ENCODE results near the gene RNF220.
"Not testable (repeated sequence)": the region's sequence is repeated elsewhere in the genome, so short reads cannot be mapped to it uniquely, and the experiment has no call there.

RNF220 gene

DNA sequence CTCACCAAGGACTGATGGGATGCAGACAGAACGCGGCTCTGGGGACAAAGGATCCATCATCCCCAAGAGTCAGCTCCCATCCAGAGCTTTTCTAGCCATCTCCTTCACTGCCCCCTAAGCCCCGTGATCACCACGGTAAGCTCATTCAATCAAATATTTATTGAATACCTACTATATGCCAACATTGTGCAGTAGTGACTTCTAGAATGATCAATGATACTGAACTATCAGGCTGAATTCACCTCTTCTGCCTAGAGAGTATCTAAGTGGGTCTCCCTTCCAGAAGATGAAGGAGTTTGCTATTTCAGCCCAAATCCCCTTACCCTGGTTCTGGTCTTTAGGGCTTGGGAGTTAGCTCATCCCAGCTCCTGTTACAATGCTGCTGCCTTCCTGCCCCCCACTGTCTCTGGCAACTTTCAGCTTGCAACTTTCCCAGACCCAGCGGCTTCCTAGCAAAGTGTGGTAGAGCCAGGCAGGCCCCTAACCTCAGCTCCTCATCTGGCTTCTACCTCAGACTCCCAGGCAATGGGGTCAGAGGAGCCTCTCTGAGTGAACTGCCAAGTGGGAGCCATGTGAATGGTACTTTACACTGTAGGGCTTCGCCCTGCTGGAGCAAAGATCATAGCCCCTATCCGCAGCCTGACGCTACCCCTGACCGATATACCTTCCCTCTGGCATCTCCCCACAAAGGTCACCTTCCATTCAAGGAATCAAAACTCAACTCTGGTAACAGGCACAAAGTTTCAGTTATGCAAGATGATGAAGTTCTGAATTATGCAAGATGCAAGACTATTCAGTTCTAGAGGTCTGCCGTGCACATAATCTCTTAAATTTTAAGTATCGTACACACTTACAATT, 248.3 kb downstream of the RNF220 start:
- no peak for DNase-seq (ENCODE audit: low read depth in 2 of 2)

DNA sequence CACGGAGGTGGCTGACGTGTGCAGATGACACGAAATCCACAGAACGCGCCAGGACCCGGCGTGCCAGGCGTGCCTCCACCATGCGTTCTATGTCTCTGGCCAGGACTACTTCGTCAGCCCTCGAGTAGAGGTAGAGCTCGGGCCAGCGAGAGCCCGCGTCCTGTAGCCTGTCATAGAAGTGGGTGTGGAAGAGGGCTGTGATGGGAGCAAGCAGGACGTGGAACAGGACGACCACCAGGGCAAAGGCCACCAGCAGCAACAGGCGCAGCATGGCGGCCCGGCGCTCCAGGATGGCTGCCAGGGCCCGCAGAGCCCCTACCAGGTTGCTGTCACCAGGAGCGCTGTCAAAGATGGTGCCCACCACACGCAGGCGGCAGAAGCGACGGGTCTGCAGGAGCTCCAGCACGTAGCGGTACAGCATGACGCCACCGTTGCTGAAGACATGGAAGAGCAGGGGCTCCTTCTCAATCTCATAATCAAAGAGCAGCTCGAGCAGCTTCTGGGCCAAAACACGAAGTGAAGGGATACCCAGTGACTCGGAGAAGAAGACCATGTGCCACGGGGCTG, 249.6 kb downstream of the RNF220 start:
- DNase-seq (ENCODE audit: low read depth in 2 of 2): no peak

DNA sequence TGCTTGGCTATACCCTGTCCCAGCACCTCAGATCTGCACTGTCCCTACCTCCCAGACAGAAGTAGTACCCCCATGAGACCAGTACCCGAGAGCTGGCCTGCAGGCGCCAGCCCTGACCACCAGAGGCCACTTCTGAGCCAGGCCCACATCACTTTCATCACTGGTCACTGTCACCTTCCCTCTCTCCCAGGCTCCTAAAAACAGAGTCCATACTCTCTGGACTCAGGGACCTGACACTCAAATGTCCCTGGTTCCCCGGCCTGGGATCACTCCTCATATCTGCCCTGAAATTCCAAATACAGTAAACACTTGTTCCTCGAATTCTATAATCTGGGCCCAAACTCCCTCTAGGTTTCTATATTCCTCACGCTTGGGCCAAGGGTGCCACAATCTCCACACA, 250.6 kb downstream of the RNF220 start:
- no peak for DNase-seq (ENCODE audit: low read depth in 2 of 2)

DNA sequence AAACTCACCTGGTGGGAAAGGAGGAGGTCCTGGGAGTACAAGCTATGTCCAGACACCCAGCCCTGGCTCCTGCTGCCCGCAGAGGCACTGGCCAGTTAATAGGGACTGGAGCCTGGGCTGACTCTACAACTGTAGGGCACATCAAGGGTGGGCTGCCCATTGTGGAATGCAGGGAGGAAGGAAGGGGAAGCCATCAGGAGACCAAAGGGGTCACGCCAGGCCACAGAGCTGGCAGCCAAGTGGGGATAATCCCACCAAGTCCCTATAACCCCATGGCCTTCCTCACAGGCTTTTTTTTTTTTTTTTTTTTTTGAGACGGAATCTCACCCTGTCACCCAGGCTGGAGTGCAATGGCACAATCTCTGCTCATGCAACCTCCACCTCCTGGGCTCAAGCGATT, 254.5 kb downstream of the RNF220 start:
- DNase-seq (ENCODE audit: low read depth in 2 of 2): no peak

DNA sequence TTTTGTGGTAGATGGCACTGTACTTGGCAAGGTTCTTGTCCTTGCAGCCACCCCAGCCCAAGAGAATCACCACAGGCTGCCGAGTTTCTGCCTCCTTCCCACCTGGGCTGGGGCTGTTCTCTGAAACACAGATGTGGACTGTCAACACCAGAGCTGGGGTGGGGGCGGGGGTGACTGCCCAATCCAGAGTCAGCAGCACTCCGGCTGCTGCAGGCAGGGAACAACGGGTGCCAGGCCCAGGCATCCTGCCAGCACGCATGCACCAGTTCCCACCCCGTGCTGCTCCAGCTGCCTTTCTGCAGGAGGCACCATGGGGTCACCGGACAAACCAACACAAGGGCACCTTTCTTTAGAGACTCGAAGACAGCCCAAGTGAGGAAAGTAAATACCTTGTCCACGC, 255.1 kb downstream of the RNF220 start:
- no peak for DNase-seq (ENCODE audit: low read depth in 2 of 2)

DNA sequence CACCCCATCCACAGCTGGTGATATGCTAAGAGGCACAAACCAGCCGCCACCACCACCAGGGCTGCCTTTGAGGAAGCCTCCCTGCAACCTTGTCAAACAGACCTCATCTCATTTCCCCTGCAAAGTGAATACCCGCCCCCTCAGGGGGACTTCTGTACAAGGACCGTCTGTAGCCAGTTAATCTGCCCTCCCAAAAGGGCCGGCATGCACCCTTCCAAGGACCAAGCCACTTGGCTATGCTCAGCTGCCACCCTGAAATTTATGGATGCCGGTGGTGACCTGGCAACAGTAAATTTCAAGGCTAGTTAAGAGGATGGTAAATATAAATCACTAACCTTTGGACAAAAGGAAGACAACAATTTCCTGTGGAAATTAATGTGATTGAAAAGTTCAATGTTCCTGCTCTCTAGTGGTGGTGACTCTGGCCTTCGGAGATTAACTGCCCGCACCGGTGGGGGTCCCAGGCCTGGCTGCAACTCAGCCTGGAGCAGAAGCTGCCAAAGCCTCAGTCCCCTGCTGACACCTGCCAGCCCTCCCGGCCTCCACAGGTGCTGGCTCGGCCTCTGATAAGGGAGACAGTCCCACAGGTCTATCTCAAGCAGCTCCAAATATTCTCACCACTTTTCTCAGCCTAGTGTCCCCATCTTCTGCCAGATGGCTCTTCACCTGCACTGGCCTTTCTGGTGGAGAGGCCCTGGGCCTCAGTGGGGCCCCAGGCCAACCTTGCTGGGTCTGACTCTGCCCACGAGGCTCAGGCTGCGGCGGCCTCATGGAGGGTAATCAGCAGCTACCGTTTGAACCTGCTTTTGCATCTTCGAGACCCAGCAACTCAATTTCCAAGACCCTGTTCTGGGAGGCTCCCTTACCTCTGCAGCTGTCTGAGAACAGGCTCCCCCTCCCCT, 257.0 kb downstream of the RNF220 start:
- no peak for DNase-seq (ENCODE audit: low read depth in 2 of 2)

DNA sequence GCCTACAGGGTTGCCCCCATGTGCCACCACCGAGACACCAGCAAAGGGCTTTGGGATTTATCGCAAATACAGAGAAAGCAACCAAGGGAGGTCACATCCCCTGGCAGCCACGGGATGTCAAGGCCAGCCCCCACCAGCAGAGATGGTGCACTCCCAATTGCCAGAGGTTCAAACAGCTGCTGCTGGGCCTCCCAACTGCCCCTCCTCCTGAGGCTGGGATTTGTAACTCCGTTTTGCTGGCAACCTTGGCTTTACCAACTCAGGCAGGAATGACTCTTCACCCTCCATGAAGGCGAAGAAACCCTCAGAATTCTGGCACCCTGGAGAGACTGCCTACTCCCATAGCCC, 257.6 kb downstream of the RNF220 start:
- no peak for DNase-seq (ENCODE audit: low read depth in 2 of 2)

DNA sequence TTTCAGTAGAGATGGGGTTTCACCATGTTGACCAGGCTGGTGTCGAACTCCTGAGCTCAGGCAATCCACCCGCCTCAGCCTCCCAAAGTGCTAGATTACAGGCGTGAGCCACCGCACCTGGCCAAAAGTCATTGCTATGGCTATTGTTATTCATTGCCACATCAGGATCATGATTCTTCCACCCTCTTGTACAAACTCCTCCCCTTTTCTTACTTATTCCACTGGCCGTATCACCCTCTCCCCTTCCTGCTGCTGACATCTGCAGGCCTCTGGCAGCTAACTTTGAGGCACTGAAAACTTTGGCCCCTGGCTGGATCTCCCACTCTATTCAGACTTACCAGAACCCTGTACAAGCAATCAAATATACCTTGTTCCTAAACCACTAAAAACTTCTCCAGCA, 258.4 kb downstream of the RNF220 start:
- DNase-seq (ENCODE audit: low read depth in 2 of 2): no peak

DNA sequence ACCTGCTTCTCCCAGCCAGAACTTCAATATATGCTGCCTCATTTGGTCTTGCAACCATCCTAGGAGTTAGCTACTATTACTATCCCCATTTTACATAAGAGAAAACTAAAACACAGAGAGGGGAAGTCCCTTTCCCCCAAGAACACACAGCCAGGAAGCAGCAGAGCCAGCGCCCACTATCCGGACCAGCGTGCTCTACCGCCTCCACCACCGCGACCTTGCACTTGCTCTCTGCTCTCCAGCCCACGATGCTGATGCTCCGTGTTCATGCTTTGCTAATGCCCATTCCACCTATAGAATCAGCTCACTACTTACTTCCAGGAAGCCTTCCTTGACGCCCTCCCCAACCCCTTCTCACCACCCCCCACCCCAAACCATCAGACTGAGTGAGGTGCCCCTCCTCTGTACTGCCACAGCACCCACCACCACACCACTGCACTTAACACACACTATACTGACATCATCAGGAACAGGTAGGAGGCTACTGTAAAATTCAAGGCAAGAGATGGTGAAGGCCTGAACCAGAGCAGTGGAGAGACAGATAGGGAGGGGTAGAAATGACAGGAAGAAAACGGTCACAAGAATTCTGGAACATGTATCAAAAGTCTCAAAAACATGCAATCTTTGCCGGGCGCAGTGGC, 259.8 kb downstream of the RNF220 start:
- DNase-seq (ENCODE audit: low read depth in 2 of 2): peak; percentile 10 to 19

DNA sequence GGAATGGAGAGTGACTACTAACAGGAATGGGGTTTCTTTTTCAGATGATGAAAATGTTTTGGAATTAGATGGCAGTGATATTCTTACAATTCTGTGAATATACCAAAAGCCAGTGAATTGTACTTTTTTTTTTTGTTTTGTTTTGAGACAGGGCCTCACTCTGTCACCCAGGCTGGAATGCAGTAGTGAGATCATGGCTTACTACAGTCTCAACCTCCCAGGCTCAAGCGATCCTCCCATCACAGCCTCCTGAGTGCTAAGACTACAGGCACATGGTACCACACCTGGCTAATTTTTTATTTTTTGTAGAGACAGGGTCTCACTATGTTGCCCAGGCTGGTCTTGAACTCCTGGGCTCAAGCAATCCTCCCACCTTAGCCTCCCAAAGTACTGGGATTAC, 261.7 kb downstream of the RNF220 start:
- DNase-seq (ENCODE audit: low read depth in 2 of 2): not testable (repeated sequence)

DNA sequence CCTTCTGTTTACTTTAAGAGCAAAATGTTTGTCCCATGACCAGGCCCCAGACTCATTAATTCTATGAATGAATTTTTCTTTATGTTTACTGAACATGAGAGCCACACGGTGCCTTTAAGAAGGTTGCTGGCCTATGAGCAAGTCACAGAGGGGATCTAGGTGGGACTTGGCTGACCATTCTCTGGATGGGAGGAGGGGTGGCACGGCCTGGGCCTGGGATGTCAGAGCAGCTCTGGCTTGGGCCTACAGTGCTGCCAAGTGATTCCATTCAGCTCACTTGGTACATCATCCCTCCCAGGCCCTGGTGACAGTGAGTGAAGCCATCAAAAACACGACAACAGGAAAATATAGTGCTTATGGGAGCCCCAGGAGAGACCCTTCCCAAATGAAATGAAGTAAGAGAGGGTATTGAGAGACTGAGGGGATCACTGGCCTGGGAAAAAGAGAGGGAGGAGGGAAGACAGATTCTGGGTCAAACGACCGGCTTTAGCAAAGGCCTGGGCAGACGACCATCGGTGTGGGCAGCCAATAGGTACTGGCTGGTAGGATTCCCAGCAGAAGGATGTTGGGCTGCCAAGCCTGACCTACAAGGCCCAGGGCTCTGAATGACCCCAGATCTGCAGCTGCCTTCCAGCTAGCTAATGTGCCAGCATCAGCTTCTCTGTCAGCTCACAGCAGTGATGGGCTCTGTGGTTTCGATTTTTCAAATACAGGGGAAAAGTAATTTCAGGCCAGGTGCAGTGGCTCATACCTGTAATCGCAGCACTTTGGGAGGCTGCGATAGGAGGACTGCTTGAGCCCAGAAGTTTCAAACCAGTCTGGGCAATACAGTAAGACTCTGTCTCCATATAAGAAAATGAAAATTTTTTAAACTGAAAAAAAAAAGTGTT, 265.9 kb downstream of the RNF220 start:
- no peak for DNase-seq (ENCODE audit: low read depth in 2 of 2)

DNA sequence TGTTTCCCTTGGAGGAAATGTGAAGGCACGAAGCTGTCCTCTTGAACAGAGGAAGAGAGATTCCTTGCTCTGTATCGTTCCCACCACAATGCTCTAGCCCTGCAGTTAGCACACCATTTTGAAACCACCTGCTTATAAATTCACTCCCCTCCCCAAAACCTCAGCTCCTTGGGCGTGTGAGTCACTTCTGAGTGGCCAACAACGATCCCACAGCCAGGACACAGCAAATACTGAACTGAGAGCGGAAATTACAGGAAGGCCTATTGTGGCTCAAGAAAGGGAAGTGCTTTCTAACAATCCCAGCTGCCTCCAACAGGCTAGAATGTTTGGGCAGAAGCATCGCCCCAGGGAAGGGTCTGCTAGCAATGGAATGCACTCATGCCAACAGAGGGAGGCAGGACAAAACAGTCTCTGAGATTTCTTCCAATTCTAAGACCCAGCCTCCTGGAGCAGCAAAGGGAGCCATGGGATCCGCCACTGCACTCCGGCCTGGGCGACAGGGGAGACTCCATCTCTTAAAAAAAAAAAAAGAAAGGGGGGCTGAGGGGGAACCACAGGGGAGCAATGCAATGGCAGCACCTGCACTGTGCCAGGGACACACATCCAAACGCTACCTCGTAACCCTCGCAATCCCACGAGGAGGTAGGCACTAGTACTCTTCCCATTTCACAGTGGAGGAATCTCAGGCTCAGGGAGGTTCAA, 267.4 kb downstream of the RNF220 start:
- no peak for DNase-seq (ENCODE audit: low read depth in 2 of 2)

DNA sequence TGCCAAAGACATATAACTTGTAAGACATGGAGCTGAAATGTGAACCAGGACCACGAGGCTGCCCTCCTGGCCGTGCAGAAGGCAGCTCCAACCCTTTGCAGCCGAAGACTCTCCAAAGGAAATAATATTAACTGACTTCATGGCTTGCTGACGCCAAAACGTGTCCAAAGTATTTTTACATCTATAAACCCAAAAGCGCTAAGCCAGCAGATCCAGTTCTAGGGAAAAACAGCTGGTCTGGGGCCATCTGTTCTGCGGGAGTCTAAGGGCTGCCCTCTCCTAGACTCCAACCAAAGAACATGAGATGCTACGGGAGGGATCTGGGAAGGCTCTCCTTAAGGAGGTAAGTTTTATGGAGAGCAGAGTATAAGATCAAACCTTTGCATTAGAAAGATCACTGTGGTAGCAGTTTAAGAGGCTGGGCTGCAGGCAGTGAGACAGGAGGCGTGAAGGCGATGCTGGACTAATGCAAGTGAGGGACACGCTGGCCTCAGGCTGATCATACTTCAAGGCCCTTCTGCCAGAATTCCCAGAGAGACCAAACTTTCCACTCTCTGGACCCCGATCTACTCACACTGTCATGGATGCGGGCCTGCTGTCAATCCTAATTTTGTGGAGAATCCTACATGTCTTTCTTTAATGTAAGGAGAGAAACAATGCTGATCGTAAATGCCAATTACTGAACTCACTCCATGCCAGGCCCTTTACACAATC, 268.1 kb downstream of the RNF220 start:
- DNase-seq (ENCODE audit: low read depth in 2 of 2): no peak

DNA sequence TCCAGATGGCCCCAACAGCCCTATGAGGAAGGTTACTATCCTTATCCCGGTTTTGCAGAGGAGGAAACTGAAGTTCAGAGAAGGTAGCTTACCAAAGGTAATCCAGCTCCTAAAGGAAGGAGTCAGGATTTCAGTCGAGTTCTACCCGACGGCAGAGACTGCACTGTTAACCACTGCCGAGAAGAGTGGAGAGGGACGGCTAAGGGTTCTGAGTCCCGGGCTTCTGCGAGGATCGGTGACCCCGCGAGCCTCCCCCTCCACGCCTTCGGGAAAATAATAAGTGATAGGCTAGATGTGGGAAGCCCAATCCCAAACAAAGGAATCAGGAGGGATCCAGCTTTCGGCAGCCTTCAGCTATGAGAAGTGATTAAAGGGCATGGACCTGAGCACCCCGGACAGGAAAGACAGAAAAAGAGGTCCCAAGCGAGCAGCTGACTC, 268.6 kb downstream of the RNF220 start:
- DNase-seq (ENCODE audit: low read depth in 2 of 2): no peak

DNA sequence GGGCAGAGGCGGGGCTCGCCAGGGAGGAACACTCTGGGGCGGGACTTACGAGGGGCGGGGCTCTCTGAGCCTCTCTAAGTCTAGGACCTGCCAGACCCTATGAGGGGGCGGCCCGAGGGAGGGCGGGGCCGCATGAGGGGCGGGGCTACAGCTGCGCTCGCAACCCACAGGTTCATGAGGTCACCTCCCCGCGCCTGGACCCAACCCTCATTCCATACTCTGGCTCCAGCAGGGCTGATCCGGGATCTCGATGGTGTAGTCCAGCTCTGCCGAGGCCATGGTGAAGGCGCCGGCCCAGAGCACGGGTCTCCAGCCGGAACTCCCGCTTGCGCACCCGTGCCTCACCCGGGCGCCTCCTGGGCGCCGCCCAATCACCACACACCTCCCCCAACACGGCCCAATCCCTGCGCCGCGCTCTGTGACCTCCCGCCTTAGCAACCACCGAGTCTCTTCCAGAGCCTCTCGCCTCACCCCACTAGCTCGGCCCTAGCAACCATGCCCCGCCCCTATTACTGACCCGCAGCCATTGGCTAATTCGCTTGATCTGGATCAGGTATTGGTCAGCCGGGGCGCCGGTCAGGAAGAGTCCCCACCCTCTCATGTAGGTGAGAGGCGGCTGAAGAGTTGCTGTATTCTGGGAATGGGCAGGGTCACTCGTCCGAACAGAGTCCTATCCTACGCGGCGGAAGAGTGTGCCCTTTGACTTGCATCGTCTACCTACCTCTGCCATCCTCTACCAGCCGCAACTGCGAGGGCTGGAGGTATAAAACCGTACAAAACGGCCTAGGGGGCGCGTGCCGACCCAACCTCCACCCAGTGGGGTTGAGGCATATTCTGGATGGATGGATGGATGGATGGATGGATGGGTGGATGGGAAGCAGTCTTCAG, 269.3 kb downstream of the RNF220 start, which contains the start of the genes ARMH1 and TMEM53:
TSS of gene ARMH1 (plus strand) at position 602 of the 888 bp plus-strand sequence. CDS start 14,984 bp downstream, outside the sequence.
TSS of gene TMEM53 (minus strand) at position 369 of the 888 bp plus-strand sequence. CDS start at position 279, 90 bp downstream.
- DNase-seq (ENCODE audit: low read depth in 2 of 2): peak; percentile 93 to 96

DNA sequence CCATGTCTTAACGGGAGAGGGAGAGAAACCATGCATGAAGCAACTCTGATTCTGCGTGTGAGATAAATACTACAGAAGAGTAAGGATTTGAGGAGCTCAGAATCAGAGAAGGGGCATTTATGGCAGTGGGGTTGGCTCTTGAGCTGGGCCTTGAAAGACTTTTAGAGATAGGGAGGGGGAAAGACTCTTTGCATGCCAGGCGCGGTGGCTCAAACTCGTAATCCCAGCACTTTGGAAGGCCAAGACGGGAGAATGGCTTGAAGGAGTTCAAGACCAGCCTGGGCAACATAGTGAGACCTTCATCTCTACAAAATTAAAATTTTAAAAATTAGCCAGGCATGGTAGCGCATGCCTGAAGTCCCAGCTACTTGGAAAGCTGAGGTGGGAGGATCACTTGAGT, 270.1 kb downstream of the RNF220 start:
- no peak for DNase-seq (ENCODE audit: low read depth in 2 of 2)

DNA sequence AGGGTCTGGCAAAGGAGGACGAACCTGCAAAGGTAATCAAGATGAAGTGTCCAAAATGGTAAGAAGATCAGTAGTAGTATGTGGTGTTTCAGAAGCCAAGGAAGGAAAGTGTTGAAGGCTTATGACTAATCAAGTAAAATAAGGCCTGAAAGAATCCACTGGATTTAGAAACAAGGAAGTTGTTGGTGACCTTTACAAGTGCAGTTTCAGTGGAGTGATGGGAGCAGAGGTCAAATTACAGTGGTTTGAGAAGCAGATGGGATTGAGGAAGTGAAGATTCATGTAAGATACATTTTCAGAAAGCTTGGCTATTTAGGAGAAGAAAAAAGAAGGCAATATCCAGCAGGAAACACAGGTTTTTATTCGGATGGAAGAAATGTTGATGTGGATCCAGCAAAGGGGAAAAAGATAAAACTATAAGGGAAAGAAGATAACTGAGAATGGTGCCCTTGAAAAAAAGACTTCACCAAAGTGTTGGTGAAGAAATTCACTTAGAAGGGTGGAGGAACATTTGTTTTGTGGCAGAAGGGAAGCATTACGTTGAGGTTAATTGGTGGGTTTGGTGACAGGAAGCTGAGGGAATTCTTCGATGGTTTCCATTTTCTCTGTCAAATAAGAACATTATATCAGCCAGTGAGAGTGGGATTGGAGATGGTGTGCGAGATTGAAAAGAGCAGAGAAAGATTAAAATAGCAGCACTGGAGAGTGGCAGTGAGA, 271.6 kb downstream of the RNF220 start:
- no peak for DNase-seq (ENCODE audit: low read depth in 2 of 2)
